Neuronal stem cell (in vitro differentiated cells): ENCODE measurements around the gene SELENOV.

Experiments
- DNase-seq: peaks from one replicate; pipeline ENCODE4 v3.0.0-alpha.2; 2013; ENCODE audit warnings: low spot score
- H2AFZ ChIP-seq: one replicate; pipeline ENCODE4 v1.6.1; 2013; ENCODE audit warnings: mild to moderate bottlenecking, low read length, inconsistent platforms
- H2AK5ac ChIP-seq: 2 replicates; pipeline ENCODE4 v1.6.1; 2013; ENCODE audit warnings: low read depth, mild to moderate bottlenecking, inconsistent platforms, low read length, moderate library complexity, mixed read lengths
- H2BK120ac ChIP-seq: 2 replicates; pipeline ENCODE4 v1.6.1; 2013; ENCODE audit warnings: low read depth, mild to moderate bottlenecking, inconsistent platforms, low read length, moderate library complexity, mixed read lengths
- H2BK12ac ChIP-seq: one replicate; pipeline ENCODE4 v1.6.1; 2013; ENCODE audit warnings: low read length, inconsistent platforms
- H2BK15ac ChIP-seq: 2 replicates; pipeline ENCODE4 v1.6.1; 2013; ENCODE audit warnings: mild to moderate bottlenecking, low read length, inconsistent platforms, mixed read lengths
- H2BK5ac ChIP-seq: one replicate; pipeline ENCODE4 v1.6.1; 2013; ENCODE audit warnings: inconsistent platforms, mild to moderate bottlenecking, low read length, moderate library complexity
- H3K14ac ChIP-seq: one replicate; pipeline ENCODE4 v1.6.1; 2013; ENCODE audit warnings: low read length, inconsistent platforms
- H3K18ac ChIP-seq: 2 replicates; pipeline ENCODE4 v1.6.1; 2013; ENCODE audit warnings: low read length, inconsistent platforms
- H3K23ac ChIP-seq: 2 replicates; pipeline ENCODE4 v1.6.1; 2013; ENCODE audit warnings: low read depth, mild to moderate bottlenecking, mixed read lengths, low read length, inconsistent platforms; ENCODE audit not compliant: poor library complexity
- H3K27ac ChIP-seq: replicated peaks from 3 replicates; pipeline ENCODE4 v1.5.1; 2013; ENCODE audit warnings: low read length, inconsistent platforms
- H3K27me3 ChIP-seq, 3 experiments: 2 replicates each; pipeline ENCODE4 v1.6.1; 2013; ENCODE audit warnings: low read length in 3 of 3, mild to moderate bottlenecking in 2 of 3, inconsistent platforms in 1 of 3, low read depth in 1 of 3, mixed read lengths in 1 of 3, moderate library complexity in 1 of 3; ENCODE audit not compliant: control insufficient read depth in 3 of 3, insufficient read depth in 3 of 3
- H3K36me3 ChIP-seq, 2 donors: replicated peaks in 1 of 2; 2 replicates each; pipeline ENCODE4 v1.6.1; 2013; ENCODE audit warnings: low read length in 2 of 2; ENCODE audit not compliant: control insufficient read depth in 2 of 2, insufficient read depth in 2 of 2
- H3K4ac ChIP-seq: 2 replicates; pipeline ENCODE4 v1.6.1; 2013; ENCODE audit warnings: inconsistent platforms, mild to moderate bottlenecking, low read length, moderate library complexity
- H3K4me1 ChIP-seq, 2 donors: 1 replicate in 1 of 2; 2 replicates in 1 of 2; pipeline ENCODE4 v1.6.1; 2013; ENCODE audit warnings: low read length in 2 of 2, low read depth in 1 of 2; ENCODE audit not compliant: control insufficient read depth in 2 of 2, insufficient read depth in 1 of 2
- H3K4me2 ChIP-seq: one replicate; pipeline ENCODE4 v1.6.1; 2013; ENCODE audit warnings: mild to moderate bottlenecking, low read length, inconsistent platforms; ENCODE audit not compliant: insufficient read depth, poor library complexity, severe bottlenecking
- H3K4me3 ChIP-seq, 2 donors: 2 replicates each; pipeline ENCODE4 v1.5.1; 2013; ENCODE audit warnings: low read length in 2 of 2, mild to moderate bottlenecking in 2 of 2, inconsistent platforms in 1 of 2, moderate library complexity in 1 of 2
- H3K79me1 ChIP-seq: one replicate; pipeline ENCODE4 v1.6.1; 2013; ENCODE audit warnings: low read depth, mild to moderate bottlenecking, inconsistent platforms, low read length, moderate library complexity
- H3K9ac ChIP-seq: one replicate; pipeline ENCODE4 v1.6.1; 2013; ENCODE audit warnings: mild to moderate bottlenecking, low read depth, low read length, inconsistent platforms; ENCODE audit not compliant: poor library complexity
- H3K9me3 ChIP-seq, 2 donors: replicated peaks in 1 of 2; 2 replicates each; pipeline versions ENCODE3 to v1.6.1; 2013; ENCODE audit warnings: low read length in 2 of 2, mild to moderate bottlenecking in 2 of 2, inconsistent platforms in 1 of 2, low read depth in 1 of 2, mixed read lengths in 1 of 2, moderate library complexity in 1 of 2; ENCODE audit not compliant: control insufficient read depth in 2 of 2, insufficient read depth in 1 of 2
- H4K8ac ChIP-seq: one replicate; pipeline ENCODE4 v1.6.1; 2013; ENCODE audit warnings: low read depth, mild to moderate bottlenecking, inconsistent platforms, low read length, moderate library complexity
- H4K91ac ChIP-seq: one replicate; pipeline ENCODE4 v1.6.1; 2013; ENCODE audit warnings: low read length, low read depth, mild to moderate bottlenecking, inconsistent platforms; ENCODE audit not compliant: poor library complexity
- WGBS, 2 donors: extraction: QIAGEN DNeasy Blood & Tissue Kit; methylation state at CpG; one replicate each; pipeline ENCODE4 v1.1.7; 2013; ENCODE audit warnings: missing lambda C conversion rate in 2 of 2, mixed read lengths in 1 of 2; ENCODE audit not compliant: insufficient read length in 2 of 2, insufficient replicate concordance in 1 of 2; ENCODE audit errors: extremely low coverage in 2 of 2; 5-methylcytosine and 5-hydroxymethylcytosine counted together

The SELENOV gene

GRCh38 chr19:39498798-39499642 lies 15.9 kb upstream of the SELENOV start, which contains the start of gene DLL3:
TSS of gene DLL3 (plus strand) at chr19:39498947. CDS start at chr19:39498975, 28 bp downstream.
- H2BK12ac ChIP-seq: peak within 1 kb of the TSS; percentile 4
- H3K4me1 ChIP-seq: peaks cover 7 to 9% of the 10 kb centered on the region in 2 donors
- H3K9me3 ChIP-seq: peaks cover 0 to 4% of the 10 kb centered on the region in 2 donors
- no peak within 1 kb of the TSS for H2AK5ac ChIP-seq
- peak within 1 kb of the TSS; percentile 76 for H3K18ac ChIP-seq
- H2BK120ac ChIP-seq: peak within 1 kb of the TSS; percentile 10
- H3K4ac ChIP-seq: no peak within 1 kb of the TSS
- peak within 1 kb of the TSS; percentile 43 to 72 for H3K4me3 ChIP-seq
- peak within 1 kb of the TSS; percentile 19 for H2BK15ac ChIP-seq
- H3K27ac ChIP-seq: no peak within 1 kb of the TSS
- no peak within 1 kb of the TSS for H2BK5ac ChIP-seq
- H4K91ac ChIP-seq: no peak within 1 kb of the TSS
- H2AFZ ChIP-seq: peak within 1 kb of the TSS; percentile 85
- no peak within 1 kb of the TSS for H3K14ac ChIP-seq
- no peak within 1 kb of the TSS for H4K8ac ChIP-seq
- peak within 1 kb of the TSS; percentile 86 for H3K4me2 ChIP-seq
- no CpG with 5 or more reads among the region's 60 CpGs for WGBS, 2 donors
- no peaks in the 10 kb centered on the region for H3K79me1 ChIP-seq
- DNase-seq: no peak
- peak within 1 kb of the TSS; percentile 53 for H3K9ac ChIP-seq
- peaks cover 11 to 48% (median 32%) of the 10 kb centered on the region in 3 experiments for H3K27me3 ChIP-seq
- H3K23ac ChIP-seq: peak within 1 kb of the TSS; percentile 66
- H3K36me3 ChIP-seq: no peaks in the 10 kb centered on the region

DNA sequence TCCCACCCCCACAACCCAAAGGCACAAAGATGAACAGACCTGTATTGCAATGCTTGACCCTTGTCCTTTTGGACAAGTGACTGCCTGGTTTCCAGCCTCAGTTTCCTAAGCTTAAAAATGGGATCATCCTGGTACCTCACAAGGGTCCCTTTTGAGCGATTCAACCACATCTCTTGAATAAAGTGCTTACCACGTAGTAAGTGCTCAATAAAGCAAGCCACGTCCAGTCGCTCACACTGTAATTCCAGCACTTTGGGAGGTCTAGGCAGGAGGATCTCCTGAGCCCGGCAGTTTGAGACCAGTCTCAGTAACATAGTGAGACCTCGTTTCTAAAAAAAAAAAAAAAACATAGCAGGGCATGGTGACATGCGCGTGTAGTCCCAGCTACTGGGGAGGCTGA lies 15.0 kb upstream of the SELENOV start:
- Histone ChIP-seq H2BK5ac (no peak overlapping the region), H3K79me1 (no peaks in the 10 kb centered on the region), H3K27me3 (peaks cover 11 to 57% (median 40%) of the 10 kb centered on the region in 3 experiments), H3K18ac (no peak overlapping the region), H4K8ac (no peak overlapping the region), H3K23ac (no peak overlapping the region), H3K4me3 (no peak overlapping the region), H2AK5ac (no peak overlapping the region), H3K4me1 (peaks cover 7 to 9% of the 10 kb centered on the region in 2 donors), H3K9ac (no peak overlapping the region), H2BK120ac (no peak overlapping the region), H2BK15ac (no peak overlapping the region), H2BK12ac (no peak overlapping the region), H3K9me3 (peaks cover 0 to 4% of the 10 kb centered on the region in 2 donors), H4K91ac (no peak overlapping the region), H3K4me2 (no peak overlapping the region), H3K4ac (no peak overlapping the region), H3K27ac (no peak overlapping the region), H3K36me3 (no peaks in the 10 kb centered on the region), H3K14ac (no peak overlapping the region), H2AFZ (no peak overlapping the region)
- no CpG with 5 or more reads among the region's 8 CpGs for WGBS, 2 donors
- DNase-seq: no peak

DNA sequence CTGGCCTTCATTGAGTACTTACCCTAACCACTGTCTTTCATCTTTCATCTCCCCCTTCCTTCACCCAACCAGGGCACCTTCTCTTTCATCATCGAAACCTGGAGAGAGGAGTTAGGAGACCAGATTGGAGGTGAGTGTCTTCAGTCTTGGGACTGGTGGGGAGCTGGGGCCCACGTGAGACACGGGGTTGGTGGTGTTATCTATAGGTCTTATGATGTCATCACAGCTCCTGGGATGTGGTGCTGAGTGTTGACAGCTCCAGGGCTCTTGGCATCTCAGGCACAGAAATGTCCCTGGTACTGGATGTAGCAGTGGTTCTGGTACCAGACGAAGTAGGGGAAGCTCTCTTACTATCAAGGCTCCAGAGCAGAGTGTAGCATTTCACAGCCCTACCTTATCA lies 14.4 kb upstream of the SELENOV start:
- Histone ChIP-seq H4K91ac (no peak overlapping the region), H3K14ac (no peak overlapping the region), H2BK120ac (no peak overlapping the region), H3K27me3 (peaks cover 11 to 63% (median 46%) of the 10 kb centered on the region in 3 experiments), H2BK5ac (no peak overlapping the region), H3K79me1 (no peaks in the 10 kb centered on the region), H2BK12ac (no peak overlapping the region), H3K27ac (no peak overlapping the region), H3K4me2 (no peak overlapping the region), H3K36me3 (no peaks in the 10 kb centered on the region), H3K9ac (no peak overlapping the region), H2AK5ac (no peak overlapping the region), H3K23ac (no peak overlapping the region), H3K18ac (no peak overlapping the region), H3K4ac (no peak overlapping the region), H3K4me3 (no peak overlapping the region), H4K8ac (no peak overlapping the region), H2BK15ac (no peak overlapping the region), H3K9me3 (peaks cover 0 to 4% of the 10 kb centered on the region in 2 donors), H2AFZ (no peak overlapping the region), H3K4me1 (peaks cover 7 to 9% of the 10 kb centered on the region in 2 donors)
- no CpG with 5 or more reads among the region's 4 CpGs for WGBS, 2 donors
- DNase-seq: no peak

GRCh38 chr19:39501340-39501739 lies 13.6 kb upstream of the SELENOV start:
- no CpG with 5 or more reads among the region's 5 CpGs for WGBS, 2 donors

More at GRCh38 chr19:39501340-39501739, 13.6 kb upstream of the SELENOV start:
- H2BK12ac ChIP-seq: no peak overlapping the region
- no peak overlapping the region for H3K4ac ChIP-seq
- no peak overlapping the region for H2AFZ ChIP-seq
- H2BK120ac ChIP-seq: no peak overlapping the region
- H3K4me2 ChIP-seq: no peak overlapping the region
- no peaks in the 10 kb centered on the region for H3K79me1 ChIP-seq
- H4K91ac ChIP-seq: no peak overlapping the region
- no peak overlapping the region for H2BK15ac ChIP-seq
- no peak overlapping the region for H3K18ac ChIP-seq
- no peak overlapping the region for H3K9ac ChIP-seq
- H2AK5ac ChIP-seq: no peak overlapping the region
- no peak overlapping the region for H3K23ac ChIP-seq
- DNase-seq: no peak
- peaks cover 7 to 9% of the 10 kb centered on the region in 2 donors for H3K4me1 ChIP-seq
- H3K4me3 ChIP-seq: no peak overlapping the region
- no peaks in the 10 kb centered on the region for H3K36me3 ChIP-seq
- H3K27ac ChIP-seq: no peak overlapping the region
- H3K27me3 ChIP-seq: peaks cover 12 to 68% (median 51%) of the 10 kb centered on the region in 3 experiments
- no peak overlapping the region for H4K8ac ChIP-seq
- peaks cover 0 to 5% of the 10 kb centered on the region in 2 donors for H3K9me3 ChIP-seq
- H2BK5ac ChIP-seq: no peak overlapping the region
- no peak overlapping the region for H3K14ac ChIP-seq
